Measurements from ENCODE around the gene LZTR1. TPM values are rescaled to one million over a fixed set of nuclear protein-coding genes. Genes with fewer than 3 reads are reported as not detected.
A peak's percentile ranks its signal among the peaks of the same experiment; 100 is the strongest.

The LZTR1 gene
- polyA plus RNA-seq, 1 of the 3 experiments (the other 2 are of a cell fraction): 37.7 TPM

DNA sequence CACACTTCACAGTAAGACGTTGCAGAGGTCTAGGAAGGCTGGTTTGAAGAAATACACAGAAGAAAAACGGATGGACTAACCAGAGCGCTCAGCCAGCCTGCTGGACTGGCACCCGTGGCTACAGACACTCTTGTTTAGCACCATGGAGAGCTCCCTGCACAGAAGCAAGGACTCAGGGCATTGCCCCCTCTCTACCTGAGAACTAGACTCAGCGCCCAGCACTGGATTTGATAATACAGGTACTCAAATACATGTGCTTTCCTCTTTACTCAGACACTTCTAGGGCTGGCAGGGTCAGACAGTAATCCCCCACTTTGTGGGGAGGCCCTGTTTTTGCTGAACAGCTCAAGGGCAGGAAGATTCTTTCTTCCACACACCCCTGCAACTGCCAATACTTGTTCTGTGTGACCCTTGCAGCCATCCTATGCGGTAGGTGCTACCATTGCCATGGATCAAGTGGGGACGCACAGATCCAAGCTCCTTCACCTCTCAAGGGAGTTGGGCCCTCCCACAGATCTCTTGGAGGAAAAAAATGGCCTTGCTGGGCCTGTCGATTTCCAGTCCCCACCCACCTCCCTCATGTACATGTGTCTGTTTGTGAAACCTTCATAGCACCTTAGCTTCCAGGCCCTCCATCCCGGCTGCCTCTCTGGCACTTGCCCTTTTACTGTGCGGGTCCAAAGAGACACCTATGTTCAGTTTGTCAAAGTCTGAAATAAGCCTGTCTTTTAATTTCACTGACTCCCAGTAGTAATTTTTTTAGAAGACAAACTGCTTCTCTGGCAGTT is 27.7 kb downstream of the LZTR1 start:
- Histone ChIP-seq H3K9me2 (no peaks in the 10 kb centered on the region), H3K27ac (ENCODE audit: low read depth in 2 of 2, low read length in 1 of 2) (no peak overlapping the region), H3K27me3 (ENCODE audit: insufficient read depth) (no peaks in the 10 kb centered on the region), H3K9me3 (no peaks in the 10 kb centered on the region), H3K4me1 (ENCODE audit: control insufficient read depth in 1 of 2, insufficient read depth in 2 of 2, low read depth in 1 of 2, low read length in 1 of 2) (peaks cover 5 to 21% of the 10 kb centered on the region in 2 experiments; a peak in 3 of 4 replicates), H3K79me2 (ENCODE audit: insufficient read depth) (peaks cover 7% of the 10 kb centered on the region; the same call in 1 of the 2 replicates), H3F3A (replicated peaks; ENCODE audit: insufficient read depth) (peaks cover 5% of the 10 kb centered on the region), H3K4me2 (no peak overlapping the region), H3K36me3 (replicated peaks in 1 of 2; ENCODE audit: control insufficient read depth in 1 of 2, insufficient read depth in 2 of 2, low read length in 1 of 2) (peaks cover 0 to 4% of the 10 kb centered on the region in 2 experiments), H2AFZ (ENCODE audit: low read depth) (no peak overlapping the region), H3K9ac (no peak overlapping the region), H3K4me3 (ENCODE audit: low read depth in 2 of 2, low read length in 1 of 2) (no peak overlapping the region), H4K20me1 (ENCODE audit: insufficient read depth) (no peaks in the 10 kb centered on the region)
- DNase-seq: no peak
- 74% methylated on average over 8 of the region's 10 CpGs for WGBS (ENCODE audit: low lambda C conversion rate)
- ChIA-PET POLR2A (interaction anchor here (1.2 kb wide), 1 partner anchor 28 kb away, joined by 3 read pairs; the partner anchor contains the start of gene LZTR1), CTCF (interaction anchor here (1.0 kb wide), 1 partner anchor 28 kb away, joined by 3 read pairs; the partner anchor contains the start of gene LZTR1)
- no peak for TF ChIP-seq SMC3 (IDR thresholded peaks at IDR 0.05; ENCODE audit: low read depth, low read length)
- TF ChIP-seq, protein P1, sequence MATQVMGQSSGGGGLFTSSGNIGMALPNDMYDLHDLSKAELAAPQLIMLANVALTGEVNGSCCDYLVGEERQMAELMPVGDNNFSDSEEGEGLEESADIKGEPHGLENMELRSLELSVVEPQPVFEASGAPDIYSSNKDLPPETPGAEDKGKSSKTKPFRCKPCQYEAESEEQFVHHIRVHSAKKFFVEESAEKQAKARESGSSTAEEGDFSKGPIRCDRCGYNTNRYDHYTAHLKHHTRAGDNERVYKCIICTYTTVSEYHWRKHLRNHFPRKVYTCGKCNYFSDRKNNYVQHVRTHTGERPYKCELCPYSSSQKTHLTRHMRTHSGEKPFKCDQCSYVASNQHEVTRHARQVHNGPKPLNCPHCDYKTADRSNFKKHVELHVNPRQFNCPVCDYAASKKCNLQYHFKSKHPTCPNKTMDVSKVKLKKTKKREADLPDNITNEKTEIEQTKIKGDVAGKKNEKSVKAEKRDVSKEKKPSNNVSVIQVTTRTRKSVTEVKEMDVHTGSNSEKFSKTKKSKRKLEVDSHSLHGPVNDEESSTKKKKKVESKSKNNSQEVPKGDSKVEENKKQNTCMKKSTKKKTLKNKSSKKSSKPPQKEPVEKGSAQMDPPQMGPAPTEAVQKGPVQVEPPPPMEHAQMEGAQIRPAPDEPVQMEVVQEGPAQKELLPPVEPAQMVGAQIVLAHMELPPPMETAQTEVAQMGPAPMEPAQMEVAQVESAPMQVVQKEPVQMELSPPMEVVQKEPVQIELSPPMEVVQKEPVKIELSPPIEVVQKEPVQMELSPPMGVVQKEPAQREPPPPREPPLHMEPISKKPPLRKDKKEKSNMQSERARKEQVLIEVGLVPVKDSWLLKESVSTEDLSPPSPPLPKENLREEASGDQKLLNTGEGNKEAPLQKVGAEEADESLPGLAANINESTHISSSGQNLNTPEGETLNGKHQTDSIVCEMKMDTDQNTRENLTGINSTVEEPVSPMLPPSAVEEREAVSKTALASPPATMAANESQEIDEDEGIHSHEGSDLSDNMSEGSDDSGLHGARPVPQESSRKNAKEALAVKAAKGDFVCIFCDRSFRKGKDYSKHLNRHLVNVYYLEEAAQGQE (IDR thresholded peaks at IDR 0.05; ENCODE audit: low read depth, low read length): peak; percentile 97

DNA sequence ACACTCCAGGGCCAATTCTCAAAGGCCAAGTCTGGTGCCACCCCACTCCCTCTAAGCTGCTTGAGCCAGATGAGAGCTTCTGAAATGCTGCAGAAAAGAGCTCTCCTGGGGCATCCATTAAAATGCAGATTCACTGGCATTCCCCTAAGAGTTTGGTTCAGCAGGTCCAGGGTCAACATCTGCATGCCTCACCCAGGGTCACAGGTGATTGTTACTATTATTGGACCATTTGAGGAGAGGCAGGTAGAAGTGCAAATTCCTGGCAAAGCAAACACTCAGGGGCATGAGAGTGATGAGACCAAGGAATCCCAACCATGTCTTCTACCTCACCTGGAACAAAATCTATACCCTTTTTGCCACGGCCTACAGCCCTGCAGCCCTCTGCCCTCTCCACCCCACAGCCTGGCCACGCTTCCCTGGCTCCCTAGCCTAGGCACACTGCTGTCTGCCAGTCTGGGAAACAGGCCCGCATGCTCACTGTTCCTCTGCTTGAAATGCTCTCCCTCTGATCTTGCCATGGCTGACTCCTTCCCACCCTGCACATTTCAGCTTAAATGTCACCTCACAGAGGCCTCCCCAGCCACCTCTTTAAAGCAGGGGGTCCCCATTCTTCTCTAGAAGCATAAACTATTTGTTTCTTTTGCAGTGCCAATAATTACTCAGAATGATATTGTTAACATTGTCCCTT is 28.5 kb downstream of the LZTR1 start:
- no peak for DNase-seq
- no peak overlapping the region for H3K4me2 ChIP-seq
- peaks cover 0 to 4% of the 10 kb centered on the region in 2 experiments for H3K36me3 ChIP-seq (replicated peaks in 1 of 2; ENCODE audit: control insufficient read depth in 1 of 2, insufficient read depth in 2 of 2, low read length in 1 of 2)
- H3K9me3 ChIP-seq: no peaks in the 10 kb centered on the region
- ChIA-PET CTCF (interaction anchor here (1.0 to 2.4 kb wide), 2 partner anchors 29 to 125 kb away, joined by 3 to 4 read pairs; partner anchors contain the start of gene LZTR1), POLR2A (interaction anchor here (1.2 kb wide), 1 partner anchor 28 kb away, joined by 3 read pairs; the partner anchor contains the start of gene LZTR1)
- WGBS (ENCODE audit: low lambda C conversion rate): 93% methylated on average over 3 of the region's 3 CpGs
- no peak overlapping the region for H3K4me3 ChIP-seq (ENCODE audit: low read depth in 2 of 2, low read length in 1 of 2)
- H3K79me2 ChIP-seq (ENCODE audit: insufficient read depth): peaks cover 7% of the 10 kb centered on the region; the same call in 1 of the 2 replicates
- no peak overlapping the region for H3K27ac ChIP-seq (ENCODE audit: low read depth in 2 of 2, low read length in 1 of 2)
- no peaks in the 10 kb centered on the region for H4K20me1 ChIP-seq (ENCODE audit: insufficient read depth)
- H3F3A ChIP-seq (replicated peaks; ENCODE audit: insufficient read depth): peaks cover 5% of the 10 kb centered on the region
- no peak overlapping the region for H3K9ac ChIP-seq
- peaks cover 11 to 29% of the 10 kb centered on the region in 2 experiments; a peak in 3 of 4 replicates for H3K4me1 ChIP-seq (ENCODE audit: control insufficient read depth in 1 of 2, insufficient read depth in 2 of 2, low read depth in 1 of 2, low read length in 1 of 2)
- no peaks in the 10 kb centered on the region for H3K27me3 ChIP-seq (ENCODE audit: insufficient read depth)
- H2AFZ ChIP-seq (ENCODE audit: low read depth): no peak overlapping the region
- H3K9me2 ChIP-seq: no peaks in the 10 kb centered on the region
- TF ChIP-seq RFX5 (IDR thresholded peaks at IDR 0.05; ENCODE audit: low read length): no peak
- TF ChIP-seq POLR2AphosphoS5 (IDR thresholded peaks at IDR 0.05; ENCODE audit: low read depth, low read length): no peak
- TF ChIP-seq, protein P2, sequence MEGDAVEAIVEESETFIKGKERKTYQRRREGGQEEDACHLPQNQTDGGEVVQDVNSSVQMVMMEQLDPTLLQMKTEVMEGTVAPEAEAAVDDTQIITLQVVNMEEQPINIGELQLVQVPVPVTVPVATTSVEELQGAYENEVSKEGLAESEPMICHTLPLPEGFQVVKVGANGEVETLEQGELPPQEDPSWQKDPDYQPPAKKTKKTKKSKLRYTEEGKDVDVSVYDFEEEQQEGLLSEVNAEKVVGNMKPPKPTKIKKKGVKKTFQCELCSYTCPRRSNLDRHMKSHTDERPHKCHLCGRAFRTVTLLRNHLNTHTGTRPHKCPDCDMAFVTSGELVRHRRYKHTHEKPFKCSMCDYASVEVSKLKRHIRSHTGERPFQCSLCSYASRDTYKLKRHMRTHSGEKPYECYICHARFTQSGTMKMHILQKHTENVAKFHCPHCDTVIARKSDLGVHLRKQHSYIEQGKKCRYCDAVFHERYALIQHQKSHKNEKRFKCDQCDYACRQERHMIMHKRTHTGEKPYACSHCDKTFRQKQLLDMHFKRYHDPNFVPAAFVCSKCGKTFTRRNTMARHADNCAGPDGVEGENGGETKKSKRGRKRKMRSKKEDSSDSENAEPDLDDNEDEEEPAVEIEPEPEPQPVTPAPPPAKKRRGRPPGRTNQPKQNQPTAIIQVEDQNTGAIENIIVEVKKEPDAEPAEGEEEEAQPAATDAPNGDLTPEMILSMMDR (IDR thresholded peaks at IDR 0.05): no peak
- TF ChIP-seq EZH2phosphoT487 (IDR thresholded peaks at IDR 0.05; ENCODE audit: borderline replicate concordance, low read depth): no peak
- TF ChIP-seq ELF1 (IDR thresholded peaks at IDR 0.05): no peak
- TF ChIP-seq SIN3A (IDR thresholded peaks at IDR 0.05; ENCODE audit: borderline replicate concordance, low read depth, low read length): no peak
- no peak for TF ChIP-seq TCF12 (IDR thresholded peaks at IDR 0.05)
- TF ChIP-seq GABPA (IDR thresholded peaks at IDR 0.05; ENCODE audit: low read depth): no peak
- TF ChIP-seq, protein P3, sequence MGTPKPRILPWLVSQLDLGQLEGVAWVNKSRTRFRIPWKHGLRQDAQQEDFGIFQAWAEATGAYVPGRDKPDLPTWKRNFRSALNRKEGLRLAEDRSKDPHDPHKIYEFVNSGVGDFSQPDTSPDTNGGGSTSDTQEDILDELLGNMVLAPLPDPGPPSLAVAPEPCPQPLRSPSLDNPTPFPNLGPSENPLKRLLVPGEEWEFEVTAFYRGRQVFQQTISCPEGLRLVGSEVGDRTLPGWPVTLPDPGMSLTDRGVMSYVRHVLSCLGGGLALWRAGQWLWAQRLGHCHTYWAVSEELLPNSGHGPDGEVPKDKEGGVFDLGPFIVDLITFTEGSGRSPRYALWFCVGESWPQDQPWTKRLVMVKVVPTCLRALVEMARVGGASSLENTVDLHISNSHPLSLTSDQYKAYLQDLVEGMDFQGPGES (IDR thresholded peaks at IDR 0.05; ENCODE audit: low read depth, low read length): no peak
- TF ChIP-seq FOXJ3 (CRISPR knock-in tag; IDR thresholded peaks at IDR 0.05): no peak
- no peak for TF ChIP-seq GATA2 (CRISPR knock-in tag; IDR thresholded peaks at IDR 0.05)
- no peak for TF ChIP-seq EP300 (IDR thresholded peaks at IDR 0.05; ENCODE audit: borderline replicate concordance in 1 of 2, low read depth in 1 of 2, low read length in 1 of 2)
- no peak for TF ChIP-seq YY1 (IDR thresholded peaks at IDR 0.05; ENCODE audit: low read depth)
- no peak for TF ChIP-seq NRF1 (IDR thresholded peaks at IDR 0.05; ENCODE audit: low read depth, low read length)
- TF ChIP-seq RAD21 (IDR thresholded peaks at IDR 0.05; ENCODE audit: low read length): no peak
- TF ChIP-seq RXRA (IDR thresholded peaks at IDR 0.05; ENCODE audit: borderline replicate concordance, low read depth): no peak
- TF ChIP-seq NFIC (IDR thresholded peaks at IDR 0.05; ENCODE audit: borderline replicate concordance): no peak

All from SK-N-SH (cell line).